T-helper 1 cell treated with Interleukin-12 subunit alpha and Interleukin-12 subunit beta and Interleukin-4 antibody, amounts not matched to agents 30 ng/mL and 1 ng/mL, for 36 hours (primary cell): Measurements from ENCODE around the gene NFAM1. TPM values are rescaled to one million over a fixed set of nuclear protein-coding genes. Genes with fewer than 3 reads are reported as not detected.

Experiments
- intact Hi-C: fragments of 100-400 bp; cut with micrococcal nuclease; formaldehyde crosslinking; loops from one replicate; pipeline ENCODE4 v1.15.1; 2024
- total RNA-seq: library from RNA; stranded (reverse); gene quantifications from 2 replicates; pipeline ENCODE4 v1.2.3, GENCODE V29; 2022

NFAM1 gene
- 0.81 and 1.1 TPM in 2 replicates for total RNA-seq

- intact Hi-C loops: no loop called here
These were observed at the start of gene NFAM1 for GRCh38 chr22:42432020-42432596. Gene NFAM1, minus strand, starts transcription at chr22:42432403. Its CDS starts 46 bp downstream, at chr22:42432357.

DNA sequence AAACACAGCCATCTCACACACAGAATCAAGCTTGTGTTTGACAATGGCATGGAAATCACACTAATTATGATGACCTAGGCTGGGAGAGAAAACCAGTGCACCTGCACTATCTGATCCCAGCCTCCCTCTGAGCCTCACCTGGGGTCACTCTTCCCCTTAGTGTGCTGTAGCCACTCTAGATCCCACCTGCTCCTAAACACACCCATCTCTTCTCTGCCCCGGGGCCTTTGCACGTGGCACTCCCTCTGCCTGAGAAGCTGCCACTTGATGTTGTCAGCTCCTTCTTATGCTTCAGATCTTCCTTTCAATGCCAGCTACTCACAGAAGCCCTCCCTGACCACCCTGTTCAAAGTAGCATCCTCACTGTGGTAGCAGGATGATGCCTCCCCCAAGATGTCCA lies 42.9 kb upstream of the NFAM1 start:
- intact Hi-C loops: no loop called here

- intact Hi-C loops: loop anchor here (1.0 kb wide), 3 partner anchors 304 to 507 kb away; no protein-coding TSS in a partner anchor
These were observed 41.4 kb upstream of the NFAM1 start for GRCh38 chr22:42473484-42474193.

DNA sequence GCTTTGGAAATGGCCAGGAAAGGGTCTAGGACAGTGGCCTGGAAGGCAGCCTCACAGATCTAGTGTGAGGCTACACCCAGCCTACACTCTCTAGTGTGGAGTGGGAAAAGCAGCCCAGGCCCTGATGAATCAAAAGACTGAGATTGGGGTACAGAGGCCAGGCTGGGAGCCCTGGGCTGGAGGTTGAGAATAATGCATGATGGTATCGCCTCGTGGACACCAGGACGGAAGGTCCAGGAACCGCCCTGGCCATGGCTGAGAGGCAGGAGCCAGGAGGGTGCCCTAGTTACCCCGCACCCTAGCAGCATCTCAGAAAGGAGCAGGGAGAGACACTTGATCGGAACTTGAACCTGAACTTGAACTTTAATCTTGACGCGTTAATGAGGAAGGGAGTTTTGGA lies 40.5 kb upstream of the NFAM1 start:
- intact Hi-C loops: loop anchor here (1.0 kb wide), 3 partner anchors 303 to 506 kb away; no protein-coding TSS in a partner anchor

DNA sequence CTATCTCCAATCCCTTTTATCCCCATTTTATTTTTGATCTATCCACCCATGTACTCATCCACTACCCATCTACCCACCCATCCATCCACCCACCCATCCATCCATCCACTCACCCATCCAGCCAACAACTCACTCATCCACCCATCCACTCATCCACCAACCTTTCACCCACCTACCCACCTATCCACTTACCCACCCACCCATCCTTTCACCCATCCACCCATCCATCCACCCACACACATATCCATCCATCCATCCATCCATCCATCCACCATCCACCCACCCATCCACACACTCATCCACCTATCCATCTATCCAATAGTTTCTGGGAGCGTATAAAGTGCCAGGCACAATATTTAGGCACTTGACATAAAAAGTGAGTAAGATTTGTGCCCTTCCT lies 39.2 kb upstream of the NFAM1 start:
- intact Hi-C loops: no loop called here

GRCh38 chr22:42470366-42471082 lies 38.3 kb upstream of the NFAM1 start:
- intact Hi-C loops: no loop called here

GRCh38 chr22:42468841-42469240 lies 36.6 kb upstream of the NFAM1 start:
- intact Hi-C loops: no loop called here

GRCh38 chr22:42462016-42462415 lies 29.8 kb upstream of the NFAM1 start:
- intact Hi-C loops: no loop called here

GRCh38 chr22:42461511-42461910 lies 29.3 kb upstream of the NFAM1 start:
- intact Hi-C loops: no loop called here

GRCh38 chr22:42459287-42460063 lies 27.3 kb upstream of the NFAM1 start:
- intact Hi-C loops: no loop called here

DNA sequence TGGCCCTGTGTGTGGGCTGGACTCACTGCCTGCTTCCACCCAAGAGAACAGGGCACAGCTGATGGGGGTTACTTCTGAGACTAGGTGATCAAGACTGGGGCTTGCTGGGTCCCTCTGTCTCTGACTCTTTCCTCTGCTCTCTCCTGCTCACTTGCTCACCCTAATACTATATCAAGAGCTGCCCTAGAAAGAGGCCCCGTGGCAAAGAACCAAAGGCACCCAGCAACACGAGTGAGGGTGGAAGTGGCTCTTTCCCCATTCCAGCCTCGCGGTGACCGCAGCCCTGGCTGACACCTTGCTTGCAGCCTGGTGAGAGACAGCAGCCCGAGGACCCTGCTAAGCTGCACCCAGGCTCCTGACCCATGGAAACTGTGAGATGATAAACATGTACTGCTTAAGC lies 20.7 kb upstream of the NFAM1 start:
- intact Hi-C loops: no loop called here

DNA sequence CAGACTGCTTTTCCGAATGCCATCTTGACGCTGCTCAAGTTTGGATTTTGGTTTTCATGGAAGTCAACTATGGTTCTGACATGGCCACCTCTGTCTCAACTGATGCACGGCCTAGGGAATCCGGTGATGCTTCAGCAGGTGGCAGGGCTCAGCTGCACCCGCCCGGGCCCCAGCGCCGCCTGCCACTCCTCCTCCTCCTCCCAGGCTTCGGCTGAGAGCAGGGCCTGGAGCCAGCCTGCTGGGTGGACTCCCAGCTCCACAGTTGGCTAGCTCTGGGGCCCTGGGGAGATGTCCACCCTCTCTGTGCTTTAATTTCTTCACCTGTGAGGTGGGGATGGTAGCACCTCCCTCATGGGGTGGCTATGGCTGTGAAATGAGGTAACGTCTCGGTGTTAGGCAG lies 20.3 kb upstream of the NFAM1 start:
- intact Hi-C loops: no loop called here

- intact Hi-C loops: no loop called here
These were observed 19.4 kb upstream of the NFAM1 start for GRCh38 chr22:42451499-42452145.

DNA sequence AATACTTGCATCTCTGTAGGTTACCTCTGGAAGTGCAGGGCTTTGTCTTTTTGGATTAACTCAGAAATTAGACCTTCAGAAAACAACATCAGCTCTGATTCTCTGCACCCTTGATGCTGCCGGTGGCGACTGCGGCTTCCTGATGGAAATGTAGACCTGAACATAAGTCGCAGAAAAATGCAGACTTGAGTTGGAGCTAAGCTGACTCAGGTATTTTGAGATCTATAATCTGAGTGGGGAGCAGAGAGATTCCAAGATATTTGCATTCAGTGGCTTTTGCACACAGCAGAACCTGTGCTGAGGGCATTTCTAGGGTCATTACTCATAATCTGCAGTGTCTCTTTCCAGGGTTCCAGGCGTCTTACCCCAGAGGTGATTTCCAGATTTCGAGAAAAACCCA lies 18.7 kb upstream of the NFAM1 start:
- intact Hi-C loops: no loop called here

GRCh38 chr22:42446151-42446550 lies 13.9 kb upstream of the NFAM1 start:
- intact Hi-C loops: no loop called here

DNA sequence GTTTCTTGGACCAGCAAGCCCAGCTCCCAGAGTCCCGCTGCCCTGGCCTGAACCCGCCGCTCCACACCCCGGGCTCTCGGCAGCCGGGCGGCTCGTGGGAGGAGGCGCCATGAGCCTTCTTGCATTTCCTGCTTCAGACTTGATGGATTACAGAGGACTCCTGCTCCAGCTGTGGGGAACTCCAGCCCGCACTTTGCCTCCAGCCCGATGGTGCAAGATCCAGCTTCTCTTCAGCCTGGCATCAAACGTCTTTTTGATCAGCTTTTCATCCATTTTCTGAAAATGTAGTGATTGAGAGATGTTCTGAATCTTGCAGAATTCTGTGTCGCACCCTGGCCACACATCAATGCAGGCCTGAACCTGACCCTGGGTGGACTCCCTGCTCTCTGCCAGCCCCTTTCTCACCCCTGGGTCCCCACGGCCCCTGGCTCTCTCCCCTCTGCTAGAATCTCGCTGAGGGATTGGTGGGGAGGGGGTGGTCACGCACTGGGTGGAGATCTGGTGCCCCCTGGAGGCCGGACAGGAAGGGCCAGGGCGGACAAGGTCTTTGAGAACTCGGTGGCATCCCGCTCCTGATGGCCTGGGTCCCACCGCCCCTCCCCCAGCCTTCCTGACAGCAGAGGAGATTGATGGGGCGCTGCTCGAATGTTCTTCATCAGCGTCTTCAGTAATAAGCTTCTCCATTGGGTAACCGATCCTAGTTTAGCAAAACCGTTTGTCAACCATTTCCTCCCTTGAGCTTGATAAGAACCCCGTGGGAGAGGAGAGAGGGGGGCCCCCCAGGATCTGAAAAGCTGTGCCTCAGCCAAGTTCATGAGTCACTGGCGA lies 12.1 kb upstream of the NFAM1 start:
- intact Hi-C loops: loop anchor here (1.0 to 5.0 kb wide), 7 partner anchors 56 to 478 kb away; partner anchors contain the start of genes NAGA, PHETA2 and SERHL2

- intact Hi-C loops: loop anchor here (1.0 to 5.0 kb wide), 7 partner anchors 57 to 477 kb away; partner anchors contain the start of genes NAGA, PHETA2 and SERHL2
These were observed 11.3 kb upstream of the NFAM1 start for GRCh38 chr22:42443240-42444076.

GRCh38 chr22:42442748-42443147 lies 10.5 kb upstream of the NFAM1 start:
- intact Hi-C loops: loop anchor here (5.0 kb wide), 2 partner anchors 110 to 370 kb away; partner anchors contain the start of genes NAGA, PHETA2 and SERHL2

DNA sequence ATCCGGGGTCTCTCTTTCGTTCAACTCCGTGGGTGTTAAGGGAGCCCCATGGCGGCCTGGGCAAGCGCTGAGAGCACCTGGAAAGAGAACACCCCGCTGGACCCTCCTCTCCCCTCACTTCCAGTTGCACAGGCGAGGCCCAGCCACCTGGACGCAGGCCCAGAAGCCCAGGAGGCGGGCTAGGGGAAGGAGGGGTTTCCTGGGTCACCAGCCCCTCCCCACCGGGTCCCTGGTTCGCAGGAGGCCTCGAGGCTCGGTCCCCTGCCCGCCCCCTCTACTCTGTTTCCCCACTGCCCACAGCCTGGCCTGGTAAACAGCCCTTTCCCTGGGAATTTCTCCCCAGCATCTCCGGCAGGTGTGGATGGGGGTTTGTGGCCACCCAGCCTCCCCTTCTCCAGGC lies 8.5 kb upstream of the NFAM1 start:
- intact Hi-C loops: loop anchor here (5.0 kb wide), 2 partner anchors 112 to 368 kb away; partner anchors contain the start of genes NAGA, PHETA2 and SERHL2
